ENCODE results near the gene CFAP99.

GRCh38 chr4:2393353-2394270, 25.1 kb upstream of the CFAP99 start:
- TF ChIP-seq CTCF (IDR thresholded peaks at IDR 0.05): peak in 3 of 7 experiments; percentile 15 to 34 (median 34)
- TF ChIP-seq POLR2A (IDR thresholded peaks at IDR 0.05): peak in 2 of 3 donors; percentile 18 to 25
